ENCODE data around the gene PELI2. TPM values are rescaled to one million over a fixed set of nuclear protein-coding genes. Genes with fewer than 3 reads are reported as not detected.

Gene PELI2
- total RNA-seq, 1 experiment from 2014 or later, result 23.5 TPM

DNA sequence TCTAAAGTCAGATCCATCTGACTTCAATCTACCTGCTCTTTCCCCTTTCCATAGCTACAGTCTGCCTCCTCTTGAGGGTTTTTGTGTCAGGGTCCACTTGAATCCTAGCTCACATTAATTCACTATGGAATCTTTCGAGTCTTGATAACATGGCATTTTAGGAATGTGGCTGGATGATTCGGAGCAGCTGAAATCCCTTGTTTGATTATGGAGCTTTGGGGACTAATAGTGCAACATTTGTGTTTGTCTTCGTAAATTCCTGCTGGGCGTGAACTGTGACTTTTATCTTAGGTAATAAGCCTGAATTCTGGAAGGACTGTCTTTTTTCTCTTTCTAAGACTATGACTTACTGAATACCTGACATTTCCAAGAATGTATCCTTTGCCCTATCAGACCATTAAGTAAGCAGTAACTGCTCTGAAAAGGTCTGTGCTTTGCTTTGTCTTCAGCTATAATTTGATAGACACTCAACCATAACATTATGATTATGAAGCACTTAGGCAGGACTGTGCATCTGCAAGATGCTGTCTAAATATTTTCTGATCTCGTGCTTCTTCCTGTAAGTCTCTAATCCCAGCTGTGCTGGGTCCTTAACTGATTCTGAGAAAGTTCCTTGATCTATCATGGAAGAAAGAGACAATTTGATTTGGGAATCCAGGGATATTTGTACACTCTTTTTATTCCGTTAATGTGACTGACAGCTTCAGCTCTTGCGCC lies 19.0 kb upstream of the PELI2 start:
- POLR2A ChIA-PET, result interaction anchor here (1.0 kb wide), 1 partner anchor 8 kb away, joined by 3 read pairs; no protein-coding TSS in a partner anchor
- CTCF ChIA-PET, result no interaction called here
- TF ChIP-seq, protein P1, sequence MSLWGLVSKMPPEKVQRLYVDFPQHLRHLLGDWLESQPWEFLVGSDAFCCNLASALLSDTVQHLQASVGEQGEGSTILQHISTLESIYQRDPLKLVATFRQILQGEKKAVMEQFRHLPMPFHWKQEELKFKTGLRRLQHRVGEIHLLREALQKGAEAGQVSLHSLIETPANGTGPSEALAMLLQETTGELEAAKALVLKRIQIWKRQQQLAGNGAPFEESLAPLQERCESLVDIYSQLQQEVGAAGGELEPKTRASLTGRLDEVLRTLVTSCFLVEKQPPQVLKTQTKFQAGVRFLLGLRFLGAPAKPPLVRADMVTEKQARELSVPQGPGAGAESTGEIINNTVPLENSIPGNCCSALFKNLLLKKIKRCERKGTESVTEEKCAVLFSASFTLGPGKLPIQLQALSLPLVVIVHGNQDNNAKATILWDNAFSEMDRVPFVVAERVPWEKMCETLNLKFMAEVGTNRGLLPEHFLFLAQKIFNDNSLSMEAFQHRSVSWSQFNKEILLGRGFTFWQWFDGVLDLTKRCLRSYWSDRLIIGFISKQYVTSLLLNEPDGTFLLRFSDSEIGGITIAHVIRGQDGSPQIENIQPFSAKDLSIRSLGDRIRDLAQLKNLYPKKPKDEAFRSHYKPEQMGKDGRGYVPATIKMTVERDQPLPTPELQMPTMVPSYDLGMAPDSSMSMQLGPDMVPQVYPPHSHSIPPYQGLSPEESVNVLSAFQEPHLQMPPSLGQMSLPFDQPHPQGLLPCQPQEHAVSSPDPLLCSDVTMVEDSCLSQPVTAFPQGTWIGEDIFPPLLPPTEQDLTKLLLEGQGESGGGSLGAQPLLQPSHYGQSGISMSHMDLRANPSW (CRISPR knock-in tag; conservative IDR thresholded peaks at IDR 0.05; ENCODE audit: low read depth), result no peak
- TF ChIP-seq ZNF232 (CRISPR knock-in tag; IDR thresholded peaks at IDR 0.05) (no peak), FOXK1 (CRISPR knock-in tag; IDR thresholded peaks at IDR 0.05) (no peak), ZNF416 (CRISPR knock-in tag; IDR thresholded peaks at IDR 0.05) (no peak)
- TF ChIP-seq, protein P2, sequence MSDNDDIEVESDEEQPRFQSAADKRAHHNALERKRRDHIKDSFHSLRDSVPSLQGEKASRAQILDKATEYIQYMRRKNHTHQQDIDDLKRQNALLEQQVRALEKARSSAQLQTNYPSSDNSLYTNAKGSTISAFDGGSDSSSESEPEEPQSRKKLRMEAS (CRISPR knock-in tag; IDR thresholded peaks at IDR 0.05), result no peak
- TF ChIP-seq, protein P3, sequence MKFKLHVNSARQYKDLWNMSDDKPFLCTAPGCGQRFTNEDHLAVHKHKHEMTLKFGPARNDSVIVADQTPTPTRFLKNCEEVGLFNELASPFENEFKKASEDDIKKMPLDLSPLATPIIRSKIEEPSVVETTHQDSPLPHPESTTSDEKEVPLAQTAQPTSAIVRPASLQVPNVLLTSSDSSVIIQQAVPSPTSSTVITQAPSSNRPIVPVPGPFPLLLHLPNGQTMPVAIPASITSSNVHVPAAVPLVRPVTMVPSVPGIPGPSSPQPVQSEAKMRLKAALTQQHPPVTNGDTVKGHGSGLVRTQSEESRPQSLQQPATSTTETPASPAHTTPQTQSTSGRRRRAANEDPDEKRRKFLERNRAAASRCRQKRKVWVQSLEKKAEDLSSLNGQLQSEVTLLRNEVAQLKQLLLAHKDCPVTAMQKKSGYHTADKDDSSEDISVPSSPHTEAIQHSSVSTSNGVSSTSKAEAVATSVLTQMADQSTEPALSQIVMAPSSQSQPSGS (CRISPR knock-in tag; IDR thresholded peaks at IDR 0.05; ENCODE audit: borderline replicate concordance, low read depth), result no peak

DNA sequence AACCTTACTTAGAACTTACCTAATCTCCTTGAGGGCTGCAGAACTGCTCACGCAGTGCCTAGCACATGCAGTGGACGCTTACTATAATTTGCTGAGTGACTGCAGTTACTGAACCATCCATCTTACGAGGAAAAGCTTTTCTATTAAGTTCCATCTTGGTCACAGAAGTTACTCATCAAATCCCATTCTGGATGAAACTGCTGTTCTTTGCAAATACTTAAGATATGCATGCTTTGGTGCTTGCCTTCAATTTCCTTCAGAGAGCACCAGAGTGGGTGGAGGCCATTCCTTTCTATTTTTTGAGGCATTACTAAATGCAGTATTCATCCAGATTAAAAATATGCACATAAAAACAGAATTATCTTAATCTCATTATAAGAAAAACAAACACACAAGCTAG lies 17.7 kb upstream of the PELI2 start:
- Mint-ChIP-seq H3K27me3 (ENCODE audit: low read depth) (no peaks in the 10 kb centered on the region), H3K4me1 (0 out of 2 replicates have a peak, but pooled peaks cover 3% of the 10 kb centered on the region), H3K27ac (no peak overlapping the region), H3K9me3 (no peaks in the 10 kb centered on the region), H3K36me3 (no peaks in the 10 kb centered on the region), H3K4me3 (no peak overlapping the region)
- no peak for ATAC-seq
- ChIA-PET POLR2A (no interaction called here), CTCF (no interaction called here)
- no peak for DNase-seq (ENCODE audit: low spot score)
- TF ChIP-seq, protein P4, sequence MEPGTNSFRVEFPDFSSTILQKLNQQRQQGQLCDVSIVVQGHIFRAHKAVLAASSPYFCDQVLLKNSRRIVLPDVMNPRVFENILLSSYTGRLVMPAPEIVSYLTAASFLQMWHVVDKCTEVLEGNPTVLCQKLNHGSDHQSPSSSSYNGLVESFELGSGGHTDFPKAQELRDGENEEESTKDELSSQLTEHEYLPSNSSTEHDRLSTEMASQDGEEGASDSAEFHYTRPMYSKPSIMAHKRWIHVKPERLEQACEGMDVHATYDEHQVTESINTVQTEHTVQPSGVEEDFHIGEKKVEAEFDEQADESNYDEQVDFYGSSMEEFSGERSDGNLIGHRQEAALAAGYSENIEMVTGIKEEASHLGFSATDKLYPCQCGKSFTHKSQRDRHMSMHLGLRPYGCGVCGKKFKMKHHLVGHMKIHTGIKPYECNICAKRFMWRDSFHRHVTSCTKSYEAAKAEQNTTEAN (CRISPR knock-in tag; IDR thresholded peaks at IDR 0.05), result no peak
- no peak for TF ChIP-seq ZNF671 (CRISPR knock-in tag; IDR thresholded peaks at IDR 0.05)
- TF ChIP-seq, protein P5, sequence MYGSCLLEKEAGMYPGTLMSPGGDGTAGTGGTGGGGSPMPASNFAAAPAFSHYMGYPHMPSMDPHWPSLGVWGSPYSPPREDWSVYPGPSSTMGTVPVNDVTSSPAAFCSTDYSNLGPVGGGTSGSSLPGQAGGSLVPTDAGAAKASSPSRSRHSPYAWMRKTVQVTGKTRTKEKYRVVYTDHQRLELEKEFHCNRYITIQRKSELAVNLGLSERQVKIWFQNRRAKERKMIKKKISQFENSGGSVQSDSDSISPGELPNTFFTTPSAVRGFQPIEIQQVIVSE (CRISPR knock-in tag; IDR thresholded peaks at IDR 0.05; ENCODE audit: borderline replicate concordance), result no peak
- TF ChIP-seq SOX15 (CRISPR knock-in tag; IDR thresholded peaks at IDR 0.05), result no peak
- TF ChIP-seq, protein P6, sequence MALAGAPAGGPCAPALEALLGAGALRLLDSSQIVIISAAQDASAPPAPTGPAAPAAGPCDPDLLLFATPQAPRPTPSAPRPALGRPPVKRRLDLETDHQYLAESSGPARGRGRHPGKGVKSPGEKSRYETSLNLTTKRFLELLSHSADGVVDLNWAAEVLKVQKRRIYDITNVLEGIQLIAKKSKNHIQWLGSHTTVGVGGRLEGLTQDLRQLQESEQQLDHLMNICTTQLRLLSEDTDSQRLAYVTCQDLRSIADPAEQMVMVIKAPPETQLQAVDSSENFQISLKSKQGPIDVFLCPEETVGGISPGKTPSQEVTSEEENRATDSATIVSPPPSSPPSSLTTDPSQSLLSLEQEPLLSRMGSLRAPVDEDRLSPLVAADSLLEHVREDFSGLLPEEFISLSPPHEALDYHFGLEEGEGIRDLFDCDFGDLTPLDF (CRISPR knock-in tag; IDR thresholded peaks at IDR 0.05), result no peak
- TF ChIP-seq, protein P7, sequence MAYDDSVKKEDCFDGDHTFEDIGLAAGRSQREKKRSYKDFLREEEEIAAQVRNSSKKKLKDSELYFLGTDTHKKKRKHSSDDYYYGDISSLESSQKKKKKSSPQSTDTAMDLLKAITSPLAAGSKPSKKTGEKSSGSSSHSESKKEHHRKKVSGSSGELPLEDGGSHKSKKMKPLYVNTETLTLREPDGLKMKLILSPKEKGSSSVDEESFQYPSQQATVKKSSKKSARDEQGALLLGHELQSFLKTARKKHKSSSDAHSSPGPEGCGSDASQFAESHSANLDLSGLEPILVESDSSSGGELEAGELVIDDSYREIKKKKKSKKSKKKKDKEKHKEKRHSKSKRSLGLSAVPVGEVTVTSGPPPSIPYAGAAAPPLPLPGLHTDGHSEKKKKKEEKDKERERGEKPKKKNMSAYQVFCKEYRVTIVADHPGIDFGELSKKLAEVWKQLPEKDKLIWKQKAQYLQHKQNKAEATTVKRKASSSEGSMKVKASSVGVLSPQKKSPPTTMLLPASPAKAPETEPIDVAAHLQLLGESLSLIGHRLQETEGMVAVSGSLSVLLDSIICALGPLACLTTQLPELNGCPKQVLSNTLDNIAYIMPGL (CRISPR knock-in tag; IDR thresholded peaks at IDR 0.05), result no peak
- no peak for TF ChIP-seq SMAD3 (CRISPR knock-in tag; IDR thresholded peaks at IDR 0.05; ENCODE audit: borderline replicate concordance)
- TF ChIP-seq, protein P8, sequence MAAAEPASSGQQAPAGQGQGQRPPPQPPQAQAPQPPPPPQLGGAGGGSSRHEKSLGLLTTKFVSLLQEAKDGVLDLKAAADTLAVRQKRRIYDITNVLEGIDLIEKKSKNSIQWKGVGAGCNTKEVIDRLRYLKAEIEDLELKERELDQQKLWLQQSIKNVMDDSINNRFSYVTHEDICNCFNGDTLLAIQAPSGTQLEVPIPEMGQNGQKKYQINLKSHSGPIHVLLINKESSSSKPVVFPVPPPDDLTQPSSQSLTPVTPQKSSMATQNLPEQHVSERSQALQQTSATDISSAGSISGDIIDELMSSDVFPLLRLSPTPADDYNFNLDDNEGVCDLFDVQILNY (CRISPR knock-in tag; IDR thresholded peaks at IDR 0.05), result no peak
- TF ChIP-seq FOXJ3 (CRISPR knock-in tag; IDR thresholded peaks at IDR 0.05; ENCODE audit: borderline replicate concordance), result no peak
- no peak for TF ChIP-seq CREB1 (CRISPR knock-in tag; IDR thresholded peaks at IDR 0.05)
- no peak for TF ChIP-seq FOXP1 (CRISPR knock-in tag; IDR thresholded peaks at IDR 0.05; ENCODE audit: borderline replicate concordance)
- TF ChIP-seq GTF2I (CRISPR knock-in tag; conservative IDR thresholded peaks at IDR 0.05), result no peak
- no peak for TF ChIP-seq GRHL2 (CRISPR knock-in tag; IDR thresholded peaks at IDR 0.05; ENCODE audit: insufficient replicate concordance, severe bottlenecking)

More for the DNA sequence above, 19.0 kb upstream of the PELI2 start:
- 0 out of 2 replicates have a peak, but pooled peaks cover 3% of the 10 kb centered on the region for H3K4me1 Mint-ChIP-seq
- H3K27ac Mint-ChIP-seq, result no peak overlapping the region
- H3K36me3 Mint-ChIP-seq, result no peaks in the 10 kb centered on the region
- no peak for ATAC-seq
- no peak for DNase-seq (ENCODE audit: low spot score)
- H3K4me3 Mint-ChIP-seq, result no peak overlapping the region
- 0 out of 2 replicates have a peak, but pooled peaks cover 5% of the 10 kb centered on the region for H3K9me3 Mint-ChIP-seq
- H3K27me3 Mint-ChIP-seq (ENCODE audit: low read depth), result no peaks in the 10 kb centered on the region

Measured in WTC11 (cell line).